NCI-H146 treated with DMSO at 0.1 percent for 48 hours (cell line): ENCODE measurements around the gene PARD3.

Source experiments
- DNase-seq: peaks from one replicate; lab custom pipeline; 2025; ENCODE audit not compliant: unreplicated experiment; lab: John Stamatoyannopoulos, UW

PARD3 gene

DNA sequence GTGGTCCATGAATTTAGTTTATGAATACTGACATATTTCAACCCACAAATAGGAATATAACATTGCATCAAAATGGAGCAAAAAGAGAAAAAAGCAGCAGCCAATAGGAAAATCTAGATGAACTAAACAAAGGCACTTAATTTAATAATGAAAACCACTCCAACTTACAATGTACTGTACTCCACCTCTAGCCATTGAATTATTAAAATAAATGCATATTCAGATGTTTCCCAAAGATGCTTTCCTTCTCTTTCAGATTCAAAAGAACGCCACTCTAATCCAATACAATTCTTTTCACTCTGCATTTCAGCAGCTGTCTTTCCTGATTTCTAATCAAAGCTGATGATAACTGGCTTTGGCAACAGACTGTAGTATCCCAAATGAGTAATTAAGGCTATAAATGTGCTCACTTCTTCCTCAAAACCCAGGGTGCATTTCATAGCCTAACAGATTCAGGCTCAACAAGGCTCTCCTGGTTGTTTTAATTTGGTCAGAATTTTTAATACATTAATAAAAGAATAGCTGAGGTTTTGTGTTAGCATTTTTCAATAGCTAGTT lies 577.1 kb downstream of the PARD3 start:
- DNase-seq: no peak

- DNase-seq: no peak
Measured at GRCh38 chr10:34236931-34237330, 578.2 kb downstream of the PARD3 start.

DNA sequence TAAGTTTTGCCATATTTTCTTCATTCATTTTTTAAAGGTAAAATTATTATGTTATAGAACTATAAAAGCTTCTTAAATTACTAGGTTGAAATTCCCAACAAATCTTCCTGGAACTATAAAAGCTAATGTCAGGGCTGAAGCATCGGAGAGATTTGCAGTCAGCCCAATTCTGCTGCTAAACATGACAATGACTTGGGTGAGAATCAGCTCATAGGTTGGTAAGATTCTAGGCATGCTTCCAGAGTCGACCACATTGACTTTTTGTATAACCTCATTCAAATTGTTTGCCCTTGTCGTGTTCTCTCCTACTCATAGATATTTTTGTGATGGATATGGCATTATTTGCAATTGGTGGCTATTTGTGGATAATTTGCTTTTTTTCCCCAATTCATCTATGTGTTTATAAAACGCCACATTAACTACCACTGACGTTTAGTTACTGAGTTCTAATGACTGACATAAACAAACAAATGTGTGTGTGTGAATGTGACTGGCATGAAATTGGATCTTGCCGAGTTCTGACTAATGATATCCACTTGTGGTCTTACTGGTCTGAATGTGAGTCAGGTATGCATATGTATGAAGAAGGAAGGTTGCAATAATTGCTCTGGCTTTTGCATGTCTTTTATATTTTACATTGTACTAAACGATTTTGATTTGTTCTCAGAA lies 579.8 kb downstream of the PARD3 start:
- peak; percentile 33 for DNase-seq

GRCh38 chr10:34232481-34232880 lies 582.6 kb downstream of the PARD3 start:
- no peak for DNase-seq

DNA sequence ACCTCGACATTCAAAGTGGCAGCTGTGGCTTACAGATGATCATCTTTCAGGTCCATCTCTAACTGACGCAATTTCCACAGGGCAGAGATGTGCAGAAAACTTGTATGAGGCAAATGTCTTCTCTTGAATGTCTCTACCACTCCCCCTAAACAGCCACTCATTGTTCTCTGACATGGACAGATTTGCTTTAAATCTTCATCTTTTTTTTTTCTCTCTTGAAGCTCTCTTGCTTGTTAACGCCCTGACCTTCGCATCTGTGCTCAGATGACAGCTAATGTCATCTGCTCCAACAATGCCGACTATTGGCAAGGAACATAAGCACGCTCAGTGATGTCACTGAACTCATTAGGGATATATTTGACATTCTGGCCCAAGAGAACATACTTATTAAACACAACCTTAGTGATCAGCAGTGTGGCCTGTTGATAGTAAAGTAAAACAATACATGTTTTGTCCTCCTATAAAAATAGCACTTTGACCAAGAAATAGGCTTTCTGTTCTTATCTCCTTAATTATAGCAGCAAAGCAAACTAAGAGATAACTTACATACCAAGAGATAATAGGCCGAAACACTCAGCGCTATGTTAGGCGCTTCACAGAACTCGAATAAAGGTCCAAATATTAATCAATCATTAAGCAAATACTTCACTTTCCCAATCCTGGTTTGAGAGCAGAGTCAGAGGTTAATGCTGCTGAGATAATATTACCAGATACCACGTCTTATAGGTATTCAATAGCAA lies 583.5 kb downstream of the PARD3 start:
- DNase-seq: peak; percentile 27

DNA sequence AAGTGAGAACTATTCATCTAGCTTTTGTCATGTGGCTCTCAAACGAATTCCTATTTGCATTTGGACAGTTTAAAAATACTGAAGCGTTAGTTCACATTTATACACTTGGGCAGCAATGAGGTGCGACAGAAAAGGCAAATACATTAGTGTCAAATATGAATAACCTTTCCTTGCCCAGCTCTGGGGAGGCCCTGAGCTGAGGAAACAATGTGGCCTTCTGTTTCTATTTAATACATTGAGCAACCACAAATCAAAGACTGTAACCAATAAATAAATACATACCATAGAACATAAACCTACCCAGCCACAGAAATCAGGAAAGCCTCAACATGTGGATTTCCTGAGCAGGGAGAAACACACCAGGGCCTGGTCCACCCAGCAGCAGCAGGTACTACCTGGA lies 585.2 kb downstream of the PARD3 start:
- DNase-seq: no peak

DNA sequence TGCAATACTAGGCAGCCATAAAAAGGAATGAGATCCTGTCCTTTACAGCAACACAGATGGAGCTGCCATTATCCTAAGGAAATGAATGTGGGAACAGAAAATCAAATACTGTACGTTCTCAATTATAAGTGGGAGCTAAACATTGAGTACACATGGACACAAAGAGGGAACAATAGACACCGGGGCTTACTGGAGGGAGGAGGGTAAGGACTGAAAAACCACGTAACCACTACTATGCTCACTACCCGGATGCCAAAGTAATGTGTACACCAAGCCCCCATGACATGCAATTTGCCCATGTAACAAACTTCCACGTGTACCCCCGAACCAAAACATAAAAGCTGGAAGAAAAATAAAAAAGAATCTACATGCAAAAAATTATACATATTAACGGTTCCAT lies 587.0 kb downstream of the PARD3 start:
- DNase-seq: peak; percentile 78

DNA sequence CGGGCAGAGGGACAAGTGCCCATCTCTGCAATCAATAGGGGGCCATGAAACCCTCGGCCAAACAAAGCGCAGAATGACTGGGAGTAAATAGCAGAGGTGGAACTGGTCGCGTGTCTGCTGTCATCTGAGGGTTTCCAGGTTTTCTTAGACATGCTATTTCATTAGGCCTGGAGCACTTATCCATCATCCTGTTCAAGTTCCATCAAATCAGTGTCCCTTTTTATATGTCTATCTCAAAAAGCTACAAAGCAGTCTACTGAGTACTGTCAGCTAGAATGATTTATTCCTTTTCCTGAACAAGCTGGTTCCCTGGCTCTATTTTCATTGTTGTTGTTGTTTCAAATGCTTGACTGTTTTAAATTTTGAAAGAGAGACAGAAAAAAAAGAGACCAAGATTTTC lies 590.5 kb downstream of the PARD3 start:
- DNase-seq: peak; percentile 62

DNA sequence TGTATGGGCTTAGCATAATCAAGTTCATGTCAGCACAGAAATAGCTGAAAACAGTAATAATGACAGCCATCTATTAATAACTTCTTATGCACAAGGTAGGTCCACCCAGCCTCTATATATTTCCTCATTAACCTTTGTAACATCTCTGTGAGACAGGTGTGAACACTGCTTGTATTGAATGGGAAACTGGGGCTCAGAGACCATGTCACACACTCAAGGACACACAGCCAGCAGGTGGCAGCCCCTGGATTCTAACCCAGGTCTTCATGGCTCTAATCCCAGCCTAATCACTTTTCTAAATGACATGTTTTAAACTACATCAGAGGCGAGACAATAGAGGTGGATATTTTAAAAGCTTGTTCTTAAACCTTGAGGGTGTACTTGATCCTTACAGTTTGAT lies 591.4 kb downstream of the PARD3 start:
- DNase-seq: no peak

- no peak for DNase-seq
Measured at GRCh38 chr10:34222359-34222758, 592.7 kb downstream of the PARD3 start.

DNA sequence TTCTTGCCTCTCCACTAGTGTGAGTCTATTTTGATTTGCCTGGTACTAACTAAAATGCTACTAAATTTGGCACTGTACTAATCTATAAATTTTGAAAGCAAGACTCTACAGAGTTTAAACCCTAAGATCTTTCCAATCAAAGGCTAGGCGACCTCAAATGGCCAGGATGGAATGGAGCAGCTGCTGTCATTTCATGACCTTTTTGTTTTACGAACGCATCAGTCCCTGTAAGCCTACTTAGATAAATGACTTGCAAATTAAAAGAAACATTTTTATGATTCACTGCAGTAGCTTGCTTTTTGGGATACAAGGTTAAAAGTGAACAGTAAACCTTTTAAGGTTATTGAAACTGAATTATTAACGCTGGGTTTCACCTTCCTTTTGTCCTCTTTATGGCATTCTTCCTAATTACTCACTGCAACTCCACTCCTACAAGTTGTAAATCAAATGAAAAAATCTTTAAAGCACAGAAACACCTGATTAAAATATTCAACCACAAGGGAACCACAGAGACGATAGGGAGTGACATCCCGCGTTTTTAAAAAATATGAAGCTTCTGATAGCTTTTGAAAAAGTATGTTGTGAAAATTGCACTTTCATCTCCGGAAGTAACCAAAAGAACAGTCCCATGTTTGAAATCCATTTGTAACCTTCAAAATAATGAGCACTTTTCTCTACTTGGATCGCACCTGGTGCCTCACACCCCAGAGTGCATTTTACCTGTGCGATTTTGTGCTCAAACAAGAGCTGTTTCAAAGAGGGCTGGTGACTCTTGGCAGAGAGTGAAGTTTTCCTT lies 595.1 kb downstream of the PARD3 start:
- DNase-seq: peak; percentile 30

GRCh38 chr10:34217524-34217923 lies 597.6 kb downstream of the PARD3 start:
- peak; percentile 33 for DNase-seq

DNA sequence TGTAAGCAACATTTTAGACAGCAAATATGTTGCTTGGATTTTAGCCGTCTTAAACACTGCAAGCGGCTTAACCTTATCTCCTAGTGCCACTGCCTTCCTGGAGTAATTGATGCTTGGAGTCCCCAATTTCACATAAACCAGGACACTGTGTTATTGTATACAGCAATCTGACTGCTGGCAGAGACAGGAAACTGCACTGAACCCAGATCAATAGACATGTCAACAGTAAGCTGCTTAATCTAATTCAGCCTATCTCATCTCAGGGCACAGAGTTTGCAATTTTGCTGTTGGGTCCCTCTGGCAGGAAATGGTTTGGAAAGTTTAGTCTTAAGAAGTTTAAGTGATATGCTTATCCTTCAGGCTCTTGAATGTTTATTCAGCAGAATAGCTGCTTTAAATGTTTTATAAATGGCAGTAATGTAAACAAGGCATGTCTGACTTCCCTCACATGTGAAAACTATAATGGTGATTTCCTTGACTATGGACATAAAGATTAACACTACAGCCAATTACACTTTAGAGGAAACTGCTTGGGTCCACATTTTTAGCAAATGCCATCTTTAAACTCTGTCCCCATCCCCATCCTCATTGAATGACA lies 598.6 kb downstream of the PARD3 start:
- DNase-seq: peak; percentile 35

DNA sequence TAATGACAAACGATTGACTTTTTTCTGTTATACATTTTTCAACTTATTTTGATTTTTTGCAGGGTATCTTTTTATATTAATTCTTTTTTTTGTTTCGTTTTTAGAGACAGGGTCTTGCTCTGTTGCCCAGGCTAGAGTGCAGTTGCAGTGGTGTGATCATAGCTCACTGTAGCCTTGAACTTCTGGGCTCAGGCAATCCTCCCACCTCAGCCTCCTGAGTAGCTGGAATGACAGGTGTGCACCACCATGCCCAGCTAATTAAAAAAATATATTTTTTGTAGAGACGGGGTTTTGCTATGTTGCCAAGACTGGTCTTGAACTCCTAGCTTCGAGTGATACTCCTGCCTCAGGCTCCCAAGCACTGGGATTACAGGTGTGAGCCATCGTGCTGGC lies 601.3 kb downstream of the PARD3 start:
- DNase-seq: no peak

- DNase-seq: peak; percentile 46
Measured at GRCh38 chr10:34213193-34213804, 601.8 kb downstream of the PARD3 start.

DNA sequence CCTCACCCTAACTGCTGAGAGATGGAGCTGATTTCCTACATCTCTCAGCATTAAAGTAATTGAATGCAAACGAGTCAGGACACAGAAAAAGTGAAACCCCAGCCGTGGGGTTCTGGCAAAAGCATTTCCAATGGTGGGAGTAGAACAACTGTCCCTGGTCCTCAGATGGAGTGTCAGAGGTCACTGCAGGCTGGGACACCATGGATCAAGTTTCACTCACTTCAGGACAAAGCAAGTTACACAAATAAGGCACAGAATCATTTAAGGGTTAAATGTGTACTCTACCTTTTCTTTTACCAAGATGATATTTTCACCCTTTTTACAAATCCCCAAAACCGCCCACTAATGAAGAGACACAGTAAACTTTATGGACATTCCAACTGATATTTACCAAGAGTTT lies 607.8 kb downstream of the PARD3 start:
- no peak for DNase-seq

DNA sequence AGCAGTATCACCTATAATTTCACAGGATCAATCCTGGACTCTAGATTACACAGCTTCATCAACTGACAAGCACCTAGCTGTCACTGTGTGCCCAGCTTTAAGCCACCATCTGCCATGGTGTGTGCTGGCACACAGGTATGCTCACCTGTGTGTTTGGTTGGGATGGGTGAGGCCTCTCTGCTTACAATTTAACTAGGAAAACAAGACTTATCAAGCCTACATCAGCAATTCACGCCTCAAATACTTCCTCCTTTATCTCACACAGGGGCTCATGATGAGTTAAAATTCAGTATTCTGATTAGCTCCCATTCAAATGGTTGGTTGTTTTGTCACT lies 608.2 kb downstream of the PARD3 start:
- no peak for DNase-seq

DNA sequence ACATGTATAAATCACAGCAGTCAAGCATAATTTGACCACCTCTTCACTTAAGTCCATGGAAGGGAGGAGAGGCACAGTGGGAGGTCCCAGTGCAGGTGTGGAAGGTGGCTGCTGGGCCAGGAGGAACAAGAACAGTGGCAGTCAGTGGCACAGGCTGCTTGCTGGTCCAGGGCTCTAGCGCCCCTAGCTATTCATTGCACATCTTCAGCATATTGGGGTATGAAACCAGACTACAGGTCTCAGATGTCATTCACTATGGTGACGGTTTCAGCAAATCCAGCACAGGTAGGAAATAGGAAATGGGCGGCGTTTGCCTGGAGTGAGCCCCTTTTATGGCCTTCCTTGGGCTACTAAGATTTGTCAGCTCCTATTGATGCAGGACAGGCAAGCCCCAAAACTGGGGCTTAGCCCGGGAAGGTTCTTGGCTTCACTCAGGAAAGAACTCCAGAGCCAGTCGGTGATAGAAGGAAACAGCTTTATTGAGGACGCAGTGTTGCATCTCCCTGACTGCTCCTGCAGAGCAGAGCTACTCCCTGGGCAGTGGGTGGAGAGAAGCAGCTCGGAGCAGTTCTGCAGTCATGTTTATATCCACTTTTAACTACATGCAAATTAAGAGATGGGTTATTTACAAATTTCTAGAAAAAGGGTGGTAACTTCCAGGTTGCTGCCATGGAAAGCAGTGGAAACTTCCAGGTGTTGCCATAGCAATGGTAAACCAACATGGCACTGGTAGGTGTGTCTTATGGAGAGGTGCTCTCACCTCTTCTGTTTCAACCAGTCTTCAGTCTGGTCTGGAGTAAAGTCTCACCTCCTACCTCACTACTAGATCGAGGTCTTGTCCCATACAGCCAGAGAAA lies 608.8 kb downstream of the PARD3 start:
- peak; percentile 23 for DNase-seq

DNA sequence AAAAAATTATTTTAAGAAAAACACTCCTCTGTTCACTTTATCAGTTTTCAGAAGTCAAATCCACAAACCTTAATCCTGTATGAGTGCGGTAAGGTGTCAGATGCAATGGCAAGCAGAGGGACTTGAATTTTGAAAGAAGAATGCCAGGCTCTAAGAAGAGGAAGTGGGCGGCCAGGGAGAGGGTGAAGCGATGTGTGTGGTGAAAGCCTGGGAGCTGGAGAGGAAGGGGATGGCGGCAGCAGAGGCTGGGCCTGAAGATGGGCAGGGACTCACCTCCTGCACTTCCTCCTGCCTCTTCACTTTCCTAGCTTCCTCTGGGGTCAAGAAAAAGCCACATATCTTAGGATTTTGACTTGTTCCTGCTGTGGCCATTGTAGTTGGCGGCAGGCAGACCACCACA lies 609.6 kb downstream of the PARD3 start:
- DNase-seq: no peak
